Tibial artery (tissue), 4 donors: ENCODE data around the gene CHST13.

ENCODE experiments used
- DNase-seq, 2 donors: peaks; one replicate each; pipeline ENCODE4 v3.0.0-alpha.2; 2019
- H3K27ac ChIP-seq, 2 donors: fragments of 200-600 bp; sonication (generic) in 1 of 2; 1 replicate in 1 of 2; 2 replicates in 1 of 2; pipeline ENCODE4 v1.5.1; 2018 to 2019; ENCODE audit warnings: mild to moderate bottlenecking in 1 of 2
- H3K27me3 ChIP-seq, 2 donors: fragments of 200-600 bp; sonication (generic) in 1 of 2; one replicate each; pipeline versions ENCODE4 v1.5.1 to v1.6.0; 2016 to 2019
- H3K36me3 ChIP-seq, 3 donors: fragments of 200-600 bp; sonication (generic) in 2 of 3; one replicate each; pipeline ENCODE4 v1.5.1; 2016 to 2019; ENCODE audit warnings: mild to moderate bottlenecking in 2 of 3
- H3K4me1 ChIP-seq, 4 donors: fragments of 200-600 bp; sonication (generic) in 2 of 4; 1 replicate in 3 of 4; 2 replicates in 1 of 4; pipeline ENCODE4 v1.5.1; 2016 to 2019
- H3K4me3 ChIP-seq, 2 donors: fragments of 200-600 bp; sonication (generic) in 1 of 2; 1 replicate in 1 of 2; 2 replicates in 1 of 2; pipeline ENCODE4 v1.5.1; 2018 to 2019; ENCODE audit warnings: mild to moderate bottlenecking in 2 of 2
- H3K9me3 ChIP-seq, 3 donors: fragments of 200-600 bp; sonication (generic) in 1 of 3; one replicate each; pipeline ENCODE4 v1.5.1; 2016 to 2019
- intact Hi-C: fragments of 100-400 bp; cut with DNase I; formaldehyde crosslinking; loops from one replicate; pipeline ENCODE4 v1.15.0; 2023; ENCODE audit warnings: low total_unique reads
- TF ChIP-seq, protein P1 (sequence below), 2 experiments: fragments of 200-600 bp in 1 of 2; fragments of 450-650 bp in 1 of 2; IDR thresholded peaks; one replicate each; pipeline ENCODE4 v1.5.1; 2017 to 2019; ENCODE audit warnings: antibody characterized with exemption in 2 of 2, mild to moderate bottlenecking in 1 of 2, moderate library complexity in 1 of 2

Gene CHST13

DNA sequence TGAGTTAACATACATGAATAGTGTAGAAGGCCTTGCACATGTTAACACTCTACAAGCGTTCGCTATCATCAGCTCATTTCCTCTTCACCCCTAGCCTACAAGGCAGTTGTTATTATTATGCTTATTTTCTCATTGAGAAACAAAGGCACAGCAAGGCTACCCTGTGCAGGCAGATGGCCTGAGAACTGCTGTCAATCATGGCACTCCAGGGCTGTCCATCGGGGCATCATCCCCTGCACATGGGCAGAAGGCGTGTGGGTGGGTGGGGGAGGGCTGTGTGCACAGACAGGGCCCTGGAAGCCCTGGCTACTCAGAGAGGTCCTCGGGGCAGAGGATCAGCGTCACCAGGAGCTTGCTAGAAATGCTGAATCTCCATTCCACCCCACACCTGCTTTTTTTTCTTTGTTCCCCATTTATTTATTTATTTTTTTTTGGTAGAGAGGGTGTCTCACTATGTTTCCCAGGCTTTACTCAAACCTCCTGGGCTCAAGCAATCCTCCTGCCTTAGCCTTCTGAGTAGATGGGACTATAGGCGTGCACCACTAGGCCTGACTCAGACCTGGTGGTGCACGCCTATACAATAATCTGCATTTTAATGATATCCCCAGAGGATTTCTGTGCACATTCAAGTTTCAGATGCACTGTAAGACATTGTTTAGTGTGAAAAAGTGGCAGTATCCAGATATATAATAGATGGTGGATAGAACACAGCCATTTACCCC is 38.6 kb upstream of the CHST13 start:
- no peak overlapping the region for H3K4me3 ChIP-seq
- H3K27ac ChIP-seq: no peak overlapping the region
- TF ChIP-seq, protein P1, sequence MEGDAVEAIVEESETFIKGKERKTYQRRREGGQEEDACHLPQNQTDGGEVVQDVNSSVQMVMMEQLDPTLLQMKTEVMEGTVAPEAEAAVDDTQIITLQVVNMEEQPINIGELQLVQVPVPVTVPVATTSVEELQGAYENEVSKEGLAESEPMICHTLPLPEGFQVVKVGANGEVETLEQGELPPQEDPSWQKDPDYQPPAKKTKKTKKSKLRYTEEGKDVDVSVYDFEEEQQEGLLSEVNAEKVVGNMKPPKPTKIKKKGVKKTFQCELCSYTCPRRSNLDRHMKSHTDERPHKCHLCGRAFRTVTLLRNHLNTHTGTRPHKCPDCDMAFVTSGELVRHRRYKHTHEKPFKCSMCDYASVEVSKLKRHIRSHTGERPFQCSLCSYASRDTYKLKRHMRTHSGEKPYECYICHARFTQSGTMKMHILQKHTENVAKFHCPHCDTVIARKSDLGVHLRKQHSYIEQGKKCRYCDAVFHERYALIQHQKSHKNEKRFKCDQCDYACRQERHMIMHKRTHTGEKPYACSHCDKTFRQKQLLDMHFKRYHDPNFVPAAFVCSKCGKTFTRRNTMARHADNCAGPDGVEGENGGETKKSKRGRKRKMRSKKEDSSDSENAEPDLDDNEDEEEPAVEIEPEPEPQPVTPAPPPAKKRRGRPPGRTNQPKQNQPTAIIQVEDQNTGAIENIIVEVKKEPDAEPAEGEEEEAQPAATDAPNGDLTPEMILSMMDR (IDR thresholded peaks at IDR 0.05): no peak
- no peaks in the 10 kb centered on the region for H3K9me3 ChIP-seq
- DNase-seq: no peak
- H3K4me1 ChIP-seq: peaks cover 0 to 8% (median 0%) of the 10 kb centered on the region in 4 donors
- intact Hi-C loops: no loop called here
- H3K27me3 ChIP-seq: peaks cover 0 to 4% of the 10 kb centered on the region in 2 donors
- H3K36me3 ChIP-seq: no peaks in the 10 kb centered on the region

DNA sequence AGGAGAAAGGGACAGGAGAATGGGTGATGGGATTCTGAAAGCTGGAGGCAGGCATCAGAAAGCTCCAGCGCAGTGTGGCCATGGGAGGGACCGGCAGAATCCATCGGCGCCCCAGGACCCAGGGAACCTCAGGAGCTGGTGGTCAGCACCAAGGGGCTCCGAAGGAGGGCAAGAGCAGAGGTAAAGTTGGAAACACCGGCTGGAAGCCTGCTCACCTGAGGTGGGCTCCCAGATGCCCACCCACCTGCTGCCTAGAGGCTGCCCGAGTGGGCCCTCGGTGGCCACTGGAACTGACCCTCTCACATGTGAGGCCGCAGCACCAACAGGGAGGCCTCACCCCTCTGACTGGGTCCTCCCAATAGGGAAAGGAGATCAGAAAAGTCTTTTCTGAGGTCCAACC is 38.0 kb upstream of the CHST13 start:
- H3K9me3 ChIP-seq: no peaks in the 10 kb centered on the region
- no peak overlapping the region for H3K27ac ChIP-seq
- intact Hi-C loops: no loop called here
- no peaks in the 10 kb centered on the region for H3K36me3 ChIP-seq
- no peak overlapping the region for H3K4me3 ChIP-seq
- H3K27me3 ChIP-seq: peaks cover 0 to 4% of the 10 kb centered on the region in 2 donors
- no peak for DNase-seq
- TF ChIP-seq, protein P1 (IDR thresholded peaks at IDR 0.05): no peak
- H3K4me1 ChIP-seq: peaks cover 0 to 10% (median 0%) of the 10 kb centered on the region in 4 donors

DNA sequence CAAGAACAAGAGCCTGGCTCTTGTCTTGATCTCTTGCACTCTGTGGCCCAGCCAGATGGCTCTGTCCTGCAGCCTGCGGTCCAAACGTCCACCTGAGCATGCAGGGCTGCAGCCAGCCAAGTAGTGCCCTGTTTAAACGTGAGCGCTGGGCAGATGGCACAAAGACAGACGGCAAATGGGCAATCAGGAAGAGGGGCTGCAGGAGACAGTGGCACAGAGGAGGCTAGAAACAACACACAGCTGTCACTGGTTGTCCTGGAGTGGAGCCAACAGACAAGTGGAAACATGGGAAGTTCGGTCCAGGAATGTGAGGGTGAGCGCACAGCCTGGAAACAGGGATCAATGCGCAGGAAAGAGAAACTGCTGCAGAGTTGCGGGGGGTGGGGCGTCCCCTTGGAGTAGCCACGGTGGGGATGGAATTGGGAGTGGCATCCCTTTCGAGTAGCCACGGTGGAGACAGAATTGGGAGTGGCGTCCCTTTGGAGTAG is 37.6 kb upstream of the CHST13 start:
- Histone ChIP-seq H3K27me3 (peaks cover 0 to 4% of the 10 kb centered on the region in 2 donors), H3K27ac (no peak overlapping the region), H3K4me1 (peaks cover 0 to 12% (median 0%) of the 10 kb centered on the region in 4 donors)

DNA sequence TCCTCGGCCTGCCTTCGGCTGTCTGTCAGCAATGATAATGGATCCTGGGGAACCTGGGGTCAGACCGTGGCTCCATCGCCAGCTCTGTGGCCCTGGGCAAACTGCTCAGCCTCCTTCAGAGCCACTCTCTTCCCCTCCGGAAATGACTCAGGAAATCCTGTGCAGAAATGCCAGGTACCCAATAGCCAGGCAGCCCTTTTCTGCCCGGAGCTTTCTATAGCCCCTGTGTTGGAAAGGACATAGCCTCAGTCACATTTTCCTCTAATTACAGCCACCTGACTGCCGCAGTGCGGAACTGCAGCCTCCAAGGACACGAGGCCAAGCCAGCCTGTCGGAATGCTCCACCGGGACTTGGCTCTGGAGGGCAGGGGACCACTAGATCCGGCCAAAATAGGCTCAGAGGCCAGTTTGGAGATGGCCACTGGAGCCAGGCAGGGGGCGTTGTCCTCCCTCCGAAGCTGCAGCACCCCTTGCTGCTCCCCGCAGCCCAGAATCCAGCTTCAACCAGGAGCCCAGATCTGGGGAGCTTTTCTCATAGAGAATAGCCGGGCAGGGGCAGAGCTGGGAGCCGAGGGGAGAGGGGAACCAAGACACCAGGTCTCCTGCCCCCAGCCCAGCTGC is 36.7 kb upstream of the CHST13 start:
- TF ChIP-seq, protein P1 (IDR thresholded peaks at IDR 0.05): no peak
- Histone ChIP-seq H3K27me3 (peaks cover 0 to 4% of the 10 kb centered on the region in 2 donors), H3K4me1 (peaks cover 0 to 12% (median 0%) of the 10 kb centered on the region in 4 donors), H3K9me3 (no peaks in the 10 kb centered on the region), H3K4me3 (no peak overlapping the region), H3K36me3 (no peaks in the 10 kb centered on the region), H3K27ac (no peak overlapping the region)
- intact Hi-C loops: no loop called here
- no peak for DNase-seq

More for the DNA sequence above, 37.6 kb upstream of the CHST13 start:
- TF ChIP-seq, protein P1 (IDR thresholded peaks at IDR 0.05): no peak
- H3K4me3 ChIP-seq: no peak overlapping the region
- no peaks in the 10 kb centered on the region for H3K36me3 ChIP-seq
- intact Hi-C loops: no loop called here
- H3K9me3 ChIP-seq: no peaks in the 10 kb centered on the region
- DNase-seq: no peak

DNA sequence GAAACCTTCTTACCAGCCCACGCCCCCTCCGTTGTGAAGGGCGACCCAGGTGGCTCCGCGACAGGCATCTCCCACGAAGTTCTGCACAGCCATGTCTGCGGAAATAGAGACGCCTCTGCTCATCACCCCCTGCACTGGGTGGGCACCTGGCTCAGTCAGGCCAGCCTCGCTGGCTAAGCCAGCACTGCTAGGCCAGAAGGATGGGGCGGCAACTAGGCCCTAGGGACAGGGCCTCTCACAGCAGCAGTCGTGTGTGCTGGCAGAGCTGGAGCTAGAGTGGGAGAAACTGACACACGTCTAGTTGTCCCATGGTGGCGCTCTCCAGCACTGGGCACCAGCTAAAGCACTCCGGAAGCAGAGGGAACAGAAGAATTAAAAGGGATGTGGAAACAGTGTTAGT is 35.8 kb upstream of the CHST13 start:
- Histone ChIP-seq H3K27ac (no peak overlapping the region), H3K36me3 (no peaks in the 10 kb centered on the region), H3K4me3 (no peak overlapping the region), H3K9me3 (no peaks in the 10 kb centered on the region), H3K4me1 (peaks cover 0 to 12% (median 0%) of the 10 kb centered on the region in 4 donors), H3K27me3 (peaks cover 0 to 4% of the 10 kb centered on the region in 2 donors)
- TF ChIP-seq, protein P1 (IDR thresholded peaks at IDR 0.05): no peak
- no peak for DNase-seq
- intact Hi-C loops: no loop called here
